ENCODE results near the gene DPY19L2.
"Not testable (repeated sequence)": the region's sequence is repeated elsewhere in the genome, so short reads cannot be mapped to it uniquely, and the experiment has no call there.

GRCh38 chr12:63699678-63700382, 31.5 kb upstream of the DPY19L2 start:
- not testable (repeated sequence) for TF ChIP-seq EP300, CTCF, POLR2AphosphoS5, POLR2A (IDR thresholded peaks at IDR 0.05)

All from gastroesophageal sphincter (tissue), 3 donors.